HEK293 (cell line): Measurements from ENCODE around the gene SYNJ2.

ENCODE experiments used
- CTCF ChIA-PET: fragments of 350-600 bp; formaldehyde crosslinking; extraction: SDS; loops from one replicate; lab custom pipeline; 2021; ENCODE audit warnings: antibody characterized with exemption; lab: Yijun Ruan, JAX
- POLR2A ChIA-PET: fragments of 300-600 bp; formaldehyde crosslinking; extraction: SDS; loops from one replicate; lab custom pipeline; 2020; ENCODE audit warnings: antibody characterized with exemption, inconsistent platforms; lab: Yijun Ruan, JAX
- H3K27ac ChIP-seq: fragments of 200-500 bp; sonication (Bioruptor generic); 2 replicates; pipeline ENCODE4 v1.5.1; 2014; ENCODE audit warnings: low read depth, low read length, control low read depth, inconsistent platforms; ENCODE audit errors: extremely low read depth
- H3K36me3 ChIP-seq, 2 experiments: fragments of 200-500 bp in 1 of 2; sonication (Bioruptor generic) in 1 of 2; 1 replicate in 1 of 2; 2 replicates in 1 of 2; pipeline ENCODE4 v1.5.1; 2014 to 2017; ENCODE audit warnings: inconsistent platforms in 2 of 2, low read length in 2 of 2; ENCODE audit not compliant: control insufficient read depth in 2 of 2, insufficient read depth in 1 of 2
- H3K4me1 ChIP-seq: fragments of 200-500 bp; sonication (Bioruptor generic); 2 replicates; pipeline ENCODE4 v1.5.1; 2014; ENCODE audit warnings: mild to moderate bottlenecking, low read length, inconsistent platforms; ENCODE audit not compliant: control insufficient read depth, insufficient read depth
- H3K4me3 ChIP-seq: 2 replicates; pipeline ENCODE4 v1.5.1; 2011; ENCODE audit warnings: low read depth, mild to moderate bottlenecking, control low read depth, low read length, moderate library complexity
- H3K9me3 ChIP-seq: fragments of 200-500 bp; sonication (Bioruptor generic); 2 replicates; pipeline ENCODE4 v1.5.1; 2014; ENCODE audit warnings: low read depth, low read length, inconsistent platforms; ENCODE audit not compliant: control insufficient read depth, insufficient read depth
- AEBP2 ChIP-seq: fragments of 450-650 bp; formaldehyde crosslinking; IDR thresholded peaks from 2 replicates; pipeline ENCODE4 v1.5.1; 2016; ENCODE audit warnings: missing biosample characterization, missing genetic modification characterization, borderline replicate concordance
- BCL6B ChIP-seq: fragments of 450-650 bp; formaldehyde crosslinking; IDR thresholded peaks from 2 replicates; pipeline ENCODE4 v1.5.1; 2017; ENCODE audit warnings: missing biosample characterization, missing genetic modification characterization
- ELK4 ChIP-seq: IDR thresholded peaks from 2 replicates; pipeline ENCODE4 v1.6.1; 2011; ENCODE audit warnings: mild to moderate bottlenecking, low read depth, low read length, borderline replicate concordance
- HOXA7 ChIP-seq: sonication (generic); formaldehyde crosslinking; IDR thresholded peaks from 2 replicates; pipeline ENCODE4 v1.8.1; 2022; ENCODE audit warnings: missing genetic modification reagents, borderline replicate concordance
- HOXD13 ChIP-seq: sonication (generic); formaldehyde crosslinking; IDR thresholded peaks from 2 replicates; pipeline ENCODE4 v1.8.0; 2022; ENCODE audit warnings: missing genetic modification reagents, borderline replicate concordance
- KLF8 ChIP-seq: fragments of 450-650 bp; formaldehyde crosslinking; IDR thresholded peaks from 2 replicates; pipeline ENCODE4 v1.5.1; 2016; ENCODE audit warnings: missing biosample characterization, missing genetic modification characterization
- PRDM2 ChIP-seq: fragments of 450-650 bp; formaldehyde crosslinking; IDR thresholded peaks from 2 replicates; pipeline ENCODE4 v1.5.1; 2016; ENCODE audit warnings: missing biosample characterization, missing genetic modification characterization, borderline replicate concordance
- SCRT2 ChIP-seq: fragments of 450-650 bp; formaldehyde crosslinking; IDR thresholded peaks from 2 replicates; pipeline ENCODE4 v1.5.1; 2016; ENCODE audit warnings: missing biosample characterization, missing genetic modification characterization
- TRIM28 ChIP-seq: IDR thresholded peaks from 2 replicates; pipeline ENCODE4 v1.6.1; 2011; ENCODE audit warnings: low read length, control low read depth, borderline replicate concordance
- ZFP37 ChIP-seq: fragments of 450-650 bp; formaldehyde crosslinking; IDR thresholded peaks from 2 replicates; pipeline ENCODE4 v1.5.1; 2016; ENCODE audit warnings: missing biosample characterization, missing genetic modification characterization
- ZNF121 ChIP-seq: fragments of 450-650 bp; formaldehyde crosslinking; IDR thresholded peaks from 2 replicates; pipeline ENCODE4 v1.5.1; 2016; ENCODE audit warnings: missing biosample characterization, missing genetic modification characterization
- ZNF223 ChIP-seq: fragments of 450-650 bp; formaldehyde crosslinking; IDR thresholded peaks from 2 replicates; pipeline ENCODE4 v1.5.1; 2016; ENCODE audit warnings: missing biosample characterization, missing genetic modification characterization
- ZNF24 ChIP-seq: fragments of 450-650 bp; formaldehyde crosslinking; IDR thresholded peaks from 2 replicates; pipeline ENCODE4 v1.5.1; 2016; ENCODE audit warnings: missing biosample characterization, missing genetic modification characterization
- ZNF350 ChIP-seq: fragments of 450-650 bp; formaldehyde crosslinking; IDR thresholded peaks from 2 replicates; pipeline ENCODE4 v1.5.0; 2017; ENCODE audit warnings: missing biosample characterization, mild to moderate bottlenecking, missing genetic modification characterization
- ZNF423 ChIP-seq: fragments of 450-650 bp; formaldehyde crosslinking; IDR thresholded peaks from 2 replicates; pipeline ENCODE4 v1.5.1; 2016; ENCODE audit warnings: missing biosample characterization, missing genetic modification characterization
- ZNF530 ChIP-seq: fragments of 450-650 bp; formaldehyde crosslinking; IDR thresholded peaks from 2 replicates; pipeline ENCODE4 v1.5.1; 2016; ENCODE audit warnings: low read depth, missing biosample characterization, missing genetic modification characterization
- ZNF555 ChIP-seq: fragments of 450-650 bp; formaldehyde crosslinking; conservative IDR thresholded peaks from 2 replicates; pipeline ENCODE4 v1.5.1; 2017; ENCODE audit warnings: missing biosample characterization, mild to moderate bottlenecking, missing genetic modification characterization, inconsistent platforms
- ZNF664 ChIP-seq: fragments of 450-650 bp; formaldehyde crosslinking; IDR thresholded peaks from 2 replicates; pipeline ENCODE4 v1.5.1; 2016; ENCODE audit warnings: missing biosample characterization, missing genetic modification characterization
- ZNF785 ChIP-seq: fragments of 450-650 bp; formaldehyde crosslinking; IDR thresholded peaks from 2 replicates; pipeline ENCODE4 v1.5.1; 2016; ENCODE audit warnings: missing biosample characterization, missing genetic modification characterization
- ZNF792 ChIP-seq: fragments of 450-650 bp; formaldehyde crosslinking; IDR thresholded peaks from 2 replicates; pipeline ENCODE4 v1.5.1; 2016; ENCODE audit warnings: missing biosample characterization, missing genetic modification characterization

The SYNJ2 gene

GRCh38 chr6:158068893-158069799 lies 87.5 kb downstream of the SYNJ2 start (continued):
- TF ChIP-seq AEBP2 (tag by site-specific recombination) (no peak), ZNF24 (tag by site-specific recombination) (no peak), ZNF785 (no peak), ZNF664 (tag by site-specific recombination) (no peak), KLF8 (tag by site-specific recombination) (no peak), BCL6B (tag by site-specific recombination) (no peak), ZNF792 (tag by site-specific recombination) (no peak), SCRT2 (peak; percentile 97), ZNF350 (no peak), ZNF530 (no peak), ZFP37 (no peak), HOXD13 (CRISPR knock-in tag) (no peak), ZNF121 (tag by site-specific recombination) (no peak)

- CTCF ChIA-PET, result interaction anchor here (0.9 to 4.5 kb wide), 6 partner anchors 15 to 197 kb away, joined by 3 to 24 read pairs (median 6); no protein-coding TSS in a partner anchor
- POLR2A ChIA-PET, result no interaction called here
- no peak overlapping the region for H3K4me3 ChIP-seq
- H3K36me3 ChIP-seq, result peaks cover 0 to 79% of the 10 kb centered on the region in 2 experiments; a peak in 2 of 3 replicates
- H3K4me1 ChIP-seq, result no peaks in the 10 kb centered on the region
- H3K27ac ChIP-seq, result no peak overlapping the region
- H3K9me3 ChIP-seq, result no peaks in the 10 kb centered on the region
- TF ChIP-seq ZNF223 (tag by site-specific recombination) (no peak), ZNF555 (tag by site-specific recombination) (no peak), HOXA7 (CRISPR knock-in tag) (no peak), ELK4 (no peak), SCRT2 (no peak), TRIM28 (no peak), ZNF423 (tag by site-specific recombination) (no peak), PRDM2 (no peak)
Measured at GRCh38 chr6:158069800-158070195, 88.1 kb downstream of the SYNJ2 start.
